Measurements from ENCODE around the gene MRPL12. TPM values are rescaled to one million over a fixed set of nuclear protein-coding genes. Genes with fewer than 3 reads are reported as not detected.
A peak's percentile ranks its signal among the peaks of the same experiment; 100 is the strongest.

Gene MRPL12
- total and polyA plus RNA-seq, 8 donors: 27.2 to 72.2 (median 35.3) TPM

DNA sequence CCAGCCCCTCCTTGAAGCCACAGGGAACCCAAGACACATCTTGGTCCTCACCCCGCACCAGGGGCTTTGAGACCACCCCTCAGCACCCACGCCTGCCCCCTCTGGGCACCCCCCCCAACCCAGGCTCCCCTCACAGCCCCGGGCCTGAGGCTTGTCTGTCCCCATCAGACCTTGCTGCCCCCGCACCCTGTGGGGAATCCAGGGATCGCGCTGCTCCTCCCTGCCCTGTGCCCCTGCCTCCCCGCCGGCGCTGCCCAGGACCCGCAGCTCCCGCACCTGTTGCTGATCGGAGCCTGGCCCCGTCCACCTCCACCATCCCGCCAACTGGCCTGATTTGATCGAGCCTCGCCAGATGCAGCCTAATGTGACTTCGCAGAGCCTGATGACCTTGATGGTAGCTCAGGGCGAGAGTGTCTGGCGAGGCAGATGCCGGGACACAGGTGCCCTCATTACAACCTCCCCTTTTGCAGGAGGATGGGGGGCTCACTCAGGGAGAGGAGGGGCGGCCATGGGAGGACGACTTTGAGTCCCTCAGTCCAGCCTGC, 38.0 kb downstream of the MRPL12 start:
- no peak overlapping the region for H3K27ac ChIP-seq
- H3K36me3 ChIP-seq: no peaks in the 10 kb centered on the region
- H3K9me3 ChIP-seq: no peaks in the 10 kb centered on the region
- DNase-seq (no peak), ATAC-seq (peak; percentile 18)
- H3K4me3 ChIP-seq: no peak overlapping the region
- intact Hi-C loops (cut with DNase I): no loop called here
- peaks cover 0 to 8% of the 10 kb centered on the region in 2 donors for H3K4me1 ChIP-seq
- H3K27me3 ChIP-seq: peaks cover 0 to 22% of the 10 kb centered on the region in 2 donors
- TF ChIP-seq CTCF (IDR thresholded peaks at IDR 0.05): no peak

DNA sequence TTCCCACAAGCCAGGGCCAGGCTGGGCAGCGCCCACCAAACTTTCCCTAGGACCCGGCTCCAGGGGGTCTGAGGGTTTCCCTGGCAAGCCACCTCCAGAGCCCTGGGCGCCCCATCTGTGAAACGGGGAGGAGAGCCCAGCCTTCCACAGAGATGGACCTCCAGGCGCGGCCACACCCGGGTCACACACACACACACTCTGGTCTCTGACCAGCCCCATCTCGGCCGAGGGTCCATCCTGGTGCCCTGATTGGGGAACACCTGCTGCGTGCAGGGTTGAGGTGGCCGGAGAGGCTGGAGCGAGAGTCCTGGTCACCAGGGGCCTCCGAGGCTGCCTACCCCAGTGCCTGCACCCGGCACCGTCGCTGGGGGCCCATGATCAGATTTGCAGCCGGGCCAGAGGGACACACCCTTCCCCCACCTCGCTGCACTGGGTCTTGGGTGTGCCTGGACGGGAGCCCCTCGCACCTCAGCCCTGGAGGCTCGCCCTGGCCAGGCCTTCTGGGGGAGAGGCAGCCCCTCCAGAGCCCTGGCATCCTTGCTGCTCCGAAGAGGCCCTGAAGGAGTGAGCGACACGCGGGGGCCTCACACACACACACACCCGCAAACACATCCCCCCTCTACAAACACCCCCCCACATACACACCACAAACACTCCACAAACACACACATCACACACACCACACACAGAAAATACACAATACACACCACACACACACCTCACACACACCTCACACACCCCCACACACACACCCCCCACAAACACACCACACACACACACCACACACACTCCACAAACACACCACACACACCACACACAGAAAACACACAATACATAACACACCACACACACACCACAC, 38.7 kb downstream of the MRPL12 start:
- ATAC-seq: no peak
- H3K36me3 ChIP-seq: no peaks in the 10 kb centered on the region
- no peak overlapping the region for H3K4me3 ChIP-seq
- H3K27ac ChIP-seq: no peak overlapping the region
- H3K9me3 ChIP-seq: no peaks in the 10 kb centered on the region
- intact Hi-C loops (cut with DNase I): no loop called here
- H3K4me1 ChIP-seq: peaks cover 0 to 4% of the 10 kb centered on the region in 2 donors
- H3K27me3 ChIP-seq: peaks cover 0 to 18% of the 10 kb centered on the region in 2 donors
- TF ChIP-seq CTCF (IDR thresholded peaks at IDR 0.05): no peak
- no peak for DNase-seq

Small RNA genes lying within 50 kb of the gene (microRNA-seq; reads per million reads assigned to microRNA genes)
- gene MIR6786: 0.14 to 0.67 reads per million in 2 donors

Other genes starting within 250 kb of the MRPL12 start
- 1,000 to 10,000 TPM; 2,607 to 3,206 TPM for gene ACTG1, start 190.6 kb upstream of the MRPL12 start, total RNA-seq
- 1,000 to 10,000 TPM; 2,385 to 3,414 (median 2,872) TPM for gene ACTG1, start 190.6 kb upstream of the MRPL12 start, polyA plus RNA-seq (ENCODE audit: insufficient read length in 6 of 6)
- 1 to 10 TPM; 2.1 to 3.4 TPM for gene FSCN2, start 175.0 kb upstream of the MRPL12 start, total RNA-seq
- gene FSCN2, start 175.0 kb upstream of the MRPL12 start, polyA plus RNA-seq (ENCODE audit: insufficient read length in 6 of 6): 1 to 10 TPM in 5 of 6 donors, under 1 TPM in 1; 0.92 to 2.4 (median 1.6) TPM
- gene FAAP100, start 151.0 kb upstream of the MRPL12 start, total RNA-seq: 10 to 100 TPM; 28.1 to 28.4 TPM
- 10 to 100 TPM; 23.0 to 33.7 (median 28.0) TPM for gene FAAP100, start 151.0 kb upstream of the MRPL12 start, polyA plus RNA-seq (ENCODE audit: insufficient read length in 6 of 6)
- gene NPLOC4, start 66.3 kb upstream of the MRPL12 start, total RNA-seq: 100 to 1,000 TPM in 1 of 2 donors, 10 to 100 TPM in 1; 95.3 to 122 TPM
- 10 to 100 TPM; 50.5 to 70.9 (median 53.1) TPM for gene NPLOC4, start 66.3 kb upstream of the MRPL12 start, polyA plus RNA-seq (ENCODE audit: insufficient read length in 6 of 6)
- gene TSPAN10, start 66.2 kb upstream of the MRPL12 start, total RNA-seq: 1 to 10 TPM in 1 of 2 donors, under 1 TPM in 1; 0.52 to 1.6 TPM
- gene TSPAN10, start 66.2 kb upstream of the MRPL12 start, polyA plus RNA-seq (ENCODE audit: insufficient read length in 6 of 6): 1 to 10 TPM; 2.4 to 7.1 (median 4.2) TPM
- gene PDE6G, start 46.8 kb upstream of the MRPL12 start, total RNA-seq: 1 to 10 TPM in 1 of 2 donors, under 1 TPM in 1; 0.24 to 1.3 TPM
- gene PDE6G, start 46.8 kb upstream of the MRPL12 start, polyA plus RNA-seq (ENCODE audit: insufficient read length in 6 of 6): 1 to 10 TPM; 4.2 to 6.3 (median 5.0) TPM
- 10 to 100 TPM; 26.2 to 33.8 TPM for gene OXLD1, start 36.8 kb upstream of the MRPL12 start, total RNA-seq
- 10 to 100 TPM in 4 of 6 donors, 1 to 10 TPM in 2; 8.9 to 15.1 (median 12.6) TPM for gene OXLD1, start 36.8 kb upstream of the MRPL12 start, polyA plus RNA-seq (ENCODE audit: insufficient read length in 6 of 6)
- 10 to 100 TPM; 15.4 to 19.9 TPM for gene CCDC137, start 36.6 kb upstream of the MRPL12 start, total RNA-seq
- gene CCDC137, start 36.6 kb upstream of the MRPL12 start, polyA plus RNA-seq (ENCODE audit: insufficient read length in 6 of 6): 10 to 100 TPM; 14.6 to 19.8 (median 15.4) TPM
- 10 to 100 TPM; 22.5 to 27.0 TPM for gene ARL16, start 19.6 kb upstream of the MRPL12 start, total RNA-seq
- 10 to 100 TPM; 41.3 to 48.1 (median 42.4) TPM for gene ARL16, start 19.6 kb upstream of the MRPL12 start, polyA plus RNA-seq (ENCODE audit: insufficient read length in 6 of 6)
- 100 to 1,000 TPM in 1 of 2 donors, 10 to 100 TPM in 1; 94.6 to 123 TPM for gene HGS, start 19.4 kb upstream of the MRPL12 start, total RNA-seq
- gene HGS, start 19.4 kb upstream of the MRPL12 start, polyA plus RNA-seq (ENCODE audit: insufficient read length in 6 of 6): 10 to 100 TPM; 72.9 to 95.7 (median 83.2) TPM
- gene SLC25A10, start 8.9 kb downstream of the MRPL12 start, total RNA-seq: 10 to 100 TPM; 11.1 to 20.2 TPM
- 10 to 100 TPM in 3 of 6 donors, 1 to 10 TPM in 3; 7.6 to 12.2 (median 9.8) TPM for gene SLC25A10, start 8.9 kb downstream of the MRPL12 start, polyA plus RNA-seq (ENCODE audit: insufficient read length in 6 of 6)
- gene GCGR, start 100.8 kb downstream of the MRPL12 start, total RNA-seq: under 1 TPM in 1 of 2 donors, not detected in 1; 0.13 TPM
- under 1 TPM in 4 of 6 donors, not detected in 2; 0.14 to 0.37 (median 0.29) TPM for gene GCGR, start 100.8 kb downstream of the MRPL12 start, polyA plus RNA-seq (ENCODE audit: insufficient read length in 6 of 6)
- gene MCRIP1, start 129.9 kb downstream of the MRPL12 start, total RNA-seq: 10 to 100 TPM; 61.7 to 74.0 TPM
- gene MCRIP1, start 129.9 kb downstream of the MRPL12 start, polyA plus RNA-seq (ENCODE audit: insufficient read length in 6 of 6): 10 to 100 TPM; 67.6 to 97.6 (median 89.2) TPM
- gene PPP1R27, start 131.7 kb downstream of the MRPL12 start, total RNA-seq: not detected
- under 1 TPM in 2 of 6 donors, not detected in 4; 0.11 to 0.28 TPM for gene PPP1R27, start 131.7 kb downstream of the MRPL12 start, polyA plus RNA-seq (ENCODE audit: insufficient read length in 6 of 6)
- 100 to 1,000 TPM; 851 to 935 TPM for gene P4HB, start 157.2 kb downstream of the MRPL12 start, total RNA-seq
- gene P4HB, start 157.2 kb downstream of the MRPL12 start, polyA plus RNA-seq (ENCODE audit: insufficient read length in 6 of 6): 100 to 1,000 TPM; 485 to 650 (median 511) TPM
- gene ARHGDIA, start 168.0 kb downstream of the MRPL12 start, total RNA-seq: 100 to 1,000 TPM; 339 to 481 TPM
- 100 to 1,000 TPM; 139 to 266 (median 174) TPM for gene ARHGDIA, start 168.0 kb downstream of the MRPL12 start, polyA plus RNA-seq (ENCODE audit: insufficient read length in 6 of 6)
- 10 to 100 TPM; 42.7 to 69.7 TPM for gene ALYREF, start 188.2 kb downstream of the MRPL12 start, total RNA-seq
- 10 to 100 TPM; 60.4 to 85.9 (median 68.0) TPM for gene ALYREF, start 188.2 kb downstream of the MRPL12 start, polyA plus RNA-seq (ENCODE audit: insufficient read length in 6 of 6)
- gene ANAPC11, start 188.4 kb downstream of the MRPL12 start, total RNA-seq: 100 to 1,000 TPM; 121 to 124 TPM
- gene ANAPC11, start 188.4 kb downstream of the MRPL12 start, polyA plus RNA-seq (ENCODE audit: insufficient read length in 6 of 6): 100 to 1,000 TPM in 1 of 6 donors, 10 to 100 TPM in 5; 64.2 to 100 (median 82.8) TPM
- gene NPB, start 198.9 kb downstream of the MRPL12 start, total RNA-seq: under 1 TPM; 0.26 to 0.60 TPM
- gene NPB, start 198.9 kb downstream of the MRPL12 start, polyA plus RNA-seq (ENCODE audit: insufficient read length in 6 of 6): 1 to 10 TPM in 5 of 6 donors, under 1 TPM in 1; 0.90 to 2.1 (median 1.4) TPM
- gene PCYT2, start 208.0 kb downstream of the MRPL12 start, total RNA-seq: 10 to 100 TPM; 38.0 to 57.7 TPM
- 10 to 100 TPM; 12.7 to 24.1 (median 17.3) TPM for gene PCYT2, start 208.0 kb downstream of the MRPL12 start, polyA plus RNA-seq (ENCODE audit: insufficient read length in 6 of 6)
- 10 to 100 TPM; 23.9 to 37.9 TPM for gene SIRT7, start 214.8 kb downstream of the MRPL12 start, total RNA-seq
- 10 to 100 TPM; 11.6 to 17.3 (median 12.6) TPM for gene SIRT7, start 214.8 kb downstream of the MRPL12 start, polyA plus RNA-seq (ENCODE audit: insufficient read length in 6 of 6)
- 10 to 100 TPM; 25.3 to 39.8 TPM for gene MAFG, start 224.4 kb downstream of the MRPL12 start, total RNA-seq
- 10 to 100 TPM in 4 of 6 donors, 1 to 10 TPM in 2; 8.1 to 14.6 (median 10.7) TPM for gene MAFG, start 224.4 kb downstream of the MRPL12 start, polyA plus RNA-seq (ENCODE audit: insufficient read length in 6 of 6)
- 10 to 100 TPM; 74.0 to 83.0 TPM for gene PYCR1, start 233.9 kb downstream of the MRPL12 start, total RNA-seq
- 10 to 100 TPM; 34.9 to 71.6 (median 38.0) TPM for gene PYCR1, start 233.9 kb downstream of the MRPL12 start, polyA plus RNA-seq (ENCODE audit: insufficient read length in 6 of 6)
- not detected for gene MYADML2, start 243.9 kb downstream of the MRPL12 start, total RNA-seq
- gene MYADML2, start 243.9 kb downstream of the MRPL12 start, polyA plus RNA-seq (ENCODE audit: insufficient read length in 6 of 6): under 1 TPM in 5 of 6 donors, not detected in 1; 0.08 to 0.20 (median 0.09) TPM